ENCODE results near the gene TRIM28. TPM values are rescaled to one million over a fixed set of nuclear protein-coding genes. Genes with fewer than 3 reads are reported as not detected.

TRIM28 gene
- total and polyA plus RNA-seq, 5 donors from 2014 or later: 34.5 to 379 (median 50.2) TPM

DNA sequence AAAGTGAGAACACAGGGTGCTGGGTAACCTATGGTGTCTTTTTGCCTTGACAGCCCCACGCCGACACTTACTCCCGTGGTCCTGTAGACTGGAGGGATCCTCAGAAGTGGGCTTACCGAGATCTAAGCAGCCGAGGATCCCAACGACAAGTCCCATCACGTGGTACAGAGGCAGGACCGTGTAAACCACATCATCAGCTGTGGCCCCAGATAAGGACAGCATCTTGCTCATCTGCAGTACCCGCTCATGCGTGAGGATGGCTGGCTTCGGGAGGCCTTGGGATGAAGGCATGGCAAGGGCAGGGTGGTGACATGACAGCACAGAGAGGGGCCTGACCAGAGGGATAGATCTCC is 34.2 kb upstream of the TRIM28 start:
- no peak overlapping the region for H3K4me3 ChIP-seq (ENCODE audit: low read depth, low read length)
- peaks cover 2 to 5% of the 10 kb centered on the region in 2 experiments for H3K9me3 ChIP-seq (ENCODE audit: control insufficient read depth in 2 of 2, low read length in 2 of 2)
- H3K4me1 Mint-ChIP-seq: peaks cover 0 to 11% (median under 1%) of the 10 kb centered on the region in 4 donors
- H3K27me3 Mint-ChIP-seq: no peaks in the 10 kb centered on the region
- no peak overlapping the region for H3K27ac ChIP-seq (ENCODE audit: insufficient read depth, low read length, poor library complexity, severe bottlenecking)
- H3K27me3 ChIP-seq (ENCODE audit: control insufficient read depth, insufficient read depth, low read length): no peaks in the 10 kb centered on the region
- peaks cover 13% of the 10 kb centered on the region for H3K4me1 ChIP-seq (ENCODE audit: control insufficient read depth, insufficient read depth, low read length, poor library complexity, severe bottlenecking)
- H3K27ac Mint-ChIP-seq: no peak overlapping the region
- H3K36me3 ChIP-seq (ENCODE audit: control insufficient read depth, insufficient read depth, low read length): no peaks in the 10 kb centered on the region
- H3K36me3 Mint-ChIP-seq: peaks cover 4% of the 10 kb centered on the region
- H3K9me3 Mint-ChIP-seq: peaks cover 0 to 9% (median 2%) of the 10 kb centered on the region in 7 donors
- no peak for ATAC-seq (ENCODE audit: low read depth in 2 of 2)
- no peak for DNase-seq
- peak overlapping the region in 1 of 4 donors; percentile 35 for H3K4me3 Mint-ChIP-seq

GRCh38 chr19:58510084-58510862 is 33.6 kb upstream of the TRIM28 start:
- H3K36me3 Mint-ChIP-seq: peaks cover 4% of the 10 kb centered on the region
- H3K9me3 Mint-ChIP-seq: peaks cover 0 to 9% (median 2%) of the 10 kb centered on the region in 7 donors
- Histone ChIP-seq H3K4me3 (ENCODE audit: low read depth, low read length) (no peak overlapping the region), H3K9me3 (ENCODE audit: control insufficient read depth in 2 of 2, low read length in 2 of 2) (peaks cover 2 to 5% of the 10 kb centered on the region in 2 experiments), H3K36me3 (ENCODE audit: control insufficient read depth, insufficient read depth, low read length) (no peaks in the 10 kb centered on the region), H3K4me1 (ENCODE audit: control insufficient read depth, insufficient read depth, low read length, poor library complexity, severe bottlenecking) (peaks cover 14% of the 10 kb centered on the region), H3K27me3 (ENCODE audit: control insufficient read depth, insufficient read depth, low read length) (no peaks in the 10 kb centered on the region), H3K27ac (ENCODE audit: insufficient read depth, low read length, poor library complexity, severe bottlenecking) (no peak overlapping the region)
- H3K27me3 Mint-ChIP-seq: no peaks in the 10 kb centered on the region
- peaks cover 0 to 14% (median 1%) of the 10 kb centered on the region in 4 donors for H3K4me1 Mint-ChIP-seq
- no peak overlapping the region for H3K27ac Mint-ChIP-seq
- H3K4me3 Mint-ChIP-seq: peak overlapping the region in 1 of 4 donors; percentile 35
- ATAC-seq (ENCODE audit: low read depth in 2 of 2): no peak
- no peak for DNase-seq

DNA sequence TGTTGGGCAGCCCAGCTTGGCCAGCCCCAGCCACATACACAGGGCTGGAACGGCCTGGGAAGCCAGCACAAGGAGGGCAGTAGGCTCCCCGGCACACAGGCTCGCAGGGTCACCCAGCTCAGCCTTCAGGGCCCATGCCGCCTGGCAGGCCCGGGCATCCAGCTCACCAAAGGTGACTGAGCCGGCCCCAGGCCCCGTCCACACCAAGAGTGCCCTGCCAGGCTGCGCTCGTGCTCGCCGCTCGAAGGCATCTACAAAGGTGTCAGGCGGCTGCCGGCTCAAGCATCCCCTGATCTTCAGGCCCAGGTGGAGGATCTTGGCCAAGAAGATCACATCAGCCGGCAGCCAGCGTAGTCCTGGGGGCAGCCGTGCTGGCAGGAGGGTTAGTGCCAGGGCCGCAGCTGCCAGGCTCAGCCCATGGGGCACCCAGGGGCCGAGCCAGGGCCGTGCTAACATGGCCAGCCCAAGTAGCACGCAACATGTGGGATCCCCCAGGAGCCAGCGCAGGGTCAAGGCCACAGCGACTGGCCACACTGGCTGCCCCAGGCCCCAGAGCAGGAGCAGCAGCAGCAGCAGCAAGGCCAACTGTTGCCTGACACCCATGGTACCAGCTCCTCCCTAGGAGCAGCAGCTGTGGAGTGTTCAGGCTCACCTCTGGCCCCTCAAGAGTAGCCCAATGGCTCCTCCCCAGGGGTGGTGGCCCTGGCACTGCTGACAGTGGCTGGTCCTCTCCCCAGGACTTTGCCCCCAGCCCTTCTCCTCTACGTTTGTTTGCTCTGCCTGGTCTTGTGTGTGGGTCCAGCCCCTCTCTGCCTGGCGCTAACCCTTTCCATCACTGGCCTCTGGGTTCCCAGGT is 32.3 kb upstream of the TRIM28 start, which contains the start of gene SLC27A5:
Gene SLC27A5, minus strand, starts transcription at position 640 of the 856 bp plus-strand sequence. Its CDS starts 37 bp downstream, at position 603.
- H3K4me1 Mint-ChIP-seq: peaks cover 0 to 24% (median 4%) of the 10 kb centered on the region in 4 donors
- peaks cover 14% of the 10 kb centered on the region for H3K4me1 ChIP-seq (ENCODE audit: control insufficient read depth, insufficient read depth, low read length, poor library complexity, severe bottlenecking)
- H3K4me3 Mint-ChIP-seq: peak within 1 kb of the TSS in 1 of 4 donors; percentile 9
- H3K36me3 Mint-ChIP-seq: peaks cover 4% of the 10 kb centered on the region
- H3K27me3 Mint-ChIP-seq: no peaks in the 10 kb centered on the region
- ATAC-seq (ENCODE audit: low read depth in 2 of 2): no peak
- peaks cover 2 to 5% of the 10 kb centered on the region in 2 experiments for H3K9me3 ChIP-seq (ENCODE audit: control insufficient read depth in 2 of 2, low read length in 2 of 2)
- H3K27ac ChIP-seq (ENCODE audit: insufficient read depth, low read length, poor library complexity, severe bottlenecking): no peak within 1 kb of the TSS
- no peaks in the 10 kb centered on the region for H3K27me3 ChIP-seq (ENCODE audit: control insufficient read depth, insufficient read depth, low read length)
- no peak within 1 kb of the TSS for H3K27ac Mint-ChIP-seq
- peaks cover 0 to 9% (median 2%) of the 10 kb centered on the region in 7 donors for H3K9me3 Mint-ChIP-seq
- H3K36me3 ChIP-seq (ENCODE audit: control insufficient read depth, insufficient read depth, low read length): no peaks in the 10 kb centered on the region
- no peak within 1 kb of the TSS for H3K4me3 ChIP-seq (ENCODE audit: low read depth, low read length)
- no peak for DNase-seq

DNA sequence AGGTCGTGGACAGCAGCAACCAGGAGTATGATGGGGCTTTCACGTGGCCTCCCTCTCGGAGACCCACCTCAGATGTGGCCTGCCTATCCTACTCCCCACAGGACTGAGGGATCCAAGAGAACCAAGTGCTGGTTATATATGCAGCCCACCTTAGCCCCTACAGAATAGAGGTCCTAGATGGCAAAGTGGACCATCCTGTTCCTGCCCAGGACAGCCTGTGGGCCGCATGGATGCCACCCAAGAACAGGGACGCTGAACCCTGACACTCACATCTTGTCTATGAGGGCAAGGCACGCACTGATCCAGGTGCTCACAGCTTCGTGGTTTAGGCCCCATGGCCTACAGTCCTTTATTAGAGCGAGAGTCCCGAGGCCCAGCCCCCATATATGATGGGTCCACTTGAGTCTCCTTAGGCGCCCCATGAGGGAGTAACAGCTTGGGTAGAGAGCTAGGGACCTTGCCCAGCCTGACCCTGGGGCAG is 30.6 kb upstream of the TRIM28 start:
- peak overlapping the region in 2 of 3 donors; percentile 65 to 71 for H3K27ac Mint-ChIP-seq
- H3K36me3 ChIP-seq (ENCODE audit: control insufficient read depth, insufficient read depth, low read length): peaks cover 4% of the 10 kb centered on the region
- H3K27ac ChIP-seq (ENCODE audit: insufficient read depth, low read length, poor library complexity, severe bottlenecking): peak overlapping the region; percentile 55
- no peak overlapping the region for H3K4me3 ChIP-seq (ENCODE audit: low read depth, low read length)
- H3K9me3 Mint-ChIP-seq: no peaks in the 10 kb centered on the region
- H3K4me1 ChIP-seq (ENCODE audit: control insufficient read depth, insufficient read depth, low read length, poor library complexity, severe bottlenecking): peaks cover 23% of the 10 kb centered on the region
- peak overlapping the region in 3 of 4 donors; percentile 24 to 82 (median 61) for H3K4me3 Mint-ChIP-seq
- H3K9me3 ChIP-seq (ENCODE audit: control insufficient read depth in 2 of 2, low read length in 2 of 2): no peaks in the 10 kb centered on the region
- no peaks in the 10 kb centered on the region for H3K36me3 Mint-ChIP-seq
- ATAC-seq (ENCODE audit: low read depth in 2 of 2) (no peak), DNase-seq (no peak)
- H3K27me3 Mint-ChIP-seq: no peaks in the 10 kb centered on the region
- H3K27me3 ChIP-seq (ENCODE audit: control insufficient read depth, insufficient read depth, low read length): no peaks in the 10 kb centered on the region
- H3K4me1 Mint-ChIP-seq: peaks cover 0 to 33% (median 9%) of the 10 kb centered on the region in 4 donors

GRCh38 chr19:58513694-58514563 is 29.9 kb upstream of the TRIM28 start:
- Mint-ChIP-seq H3K9me3 (no peaks in the 10 kb centered on the region), H3K27ac (peak overlapping the region; percentile 71 to 90 (median 76)), H3K27me3 (no peaks in the 10 kb centered on the region), H3K4me3 (peak overlapping the region; percentile 74 to 85 (median 80)), H3K36me3 (no peaks in the 10 kb centered on the region), H3K4me1 (peaks cover 2 to 40% (median 13%) of the 10 kb centered on the region in 4 donors)
- Histone ChIP-seq H3K4me3 (ENCODE audit: low read depth, low read length) (peak overlapping the region; percentile 32), H3K9me3 (ENCODE audit: control insufficient read depth in 2 of 2, low read length in 2 of 2) (no peaks in the 10 kb centered on the region), H3K27ac (ENCODE audit: insufficient read depth, low read length, poor library complexity, severe bottlenecking) (peak overlapping the region; percentile 55), H3K27me3 (ENCODE audit: control insufficient read depth, insufficient read depth, low read length) (no peaks in the 10 kb centered on the region), H3K4me1 (ENCODE audit: control insufficient read depth, insufficient read depth, low read length, poor library complexity, severe bottlenecking) (peaks cover 30% of the 10 kb centered on the region), H3K36me3 (ENCODE audit: control insufficient read depth, insufficient read depth, low read length) (peaks cover 4% of the 10 kb centered on the region)
- ATAC-seq (ENCODE audit: low read depth in 2 of 2) (peak; percentile 84 to 94), DNase-seq (peak; percentile 84 to 97 (median 92))

GRCh38 chr19:58514564-58515022 is 29.3 kb upstream of the TRIM28 start:
- no peak for DNase-seq
- Mint-ChIP-seq H3K9me3 (no peaks in the 10 kb centered on the region), H3K4me3 (peak overlapping the region; percentile 61 to 85 (median 81)), H3K4me1 (peaks cover 4 to 46% (median 17%) of the 10 kb centered on the region in 4 donors), H3K36me3 (no peaks in the 10 kb centered on the region), H3K27me3 (no peaks in the 10 kb centered on the region), H3K27ac (peak overlapping the region in 2 of 3 donors; percentile 76 to 82)
- Histone ChIP-seq H3K4me3 (ENCODE audit: low read depth, low read length) (peak overlapping the region; percentile 32), H3K27ac (ENCODE audit: insufficient read depth, low read length, poor library complexity, severe bottlenecking) (peak overlapping the region; percentile 14), H3K9me3 (ENCODE audit: control insufficient read depth in 2 of 2, low read length in 2 of 2) (no peaks in the 10 kb centered on the region), H3K4me1 (ENCODE audit: control insufficient read depth, insufficient read depth, low read length, poor library complexity, severe bottlenecking) (peaks cover 34% of the 10 kb centered on the region), H3K27me3 (ENCODE audit: control insufficient read depth, insufficient read depth, low read length) (no peaks in the 10 kb centered on the region), H3K36me3 (ENCODE audit: control insufficient read depth, insufficient read depth, low read length) (peaks cover 4% of the 10 kb centered on the region)
- ATAC-seq (ENCODE audit: low read depth in 2 of 2): no peak
